ENCODE data around the gene ASIC1.

The ASIC1 gene

GRCh38 chr12:50050410-50051098 is 6.8 kb upstream of the ASIC1 start:
- CTCF ChIA-PET = interaction anchor here (0.9 to 8.0 kb wide), 8 partner anchors 9 to 84 kb away, joined by 3 to 161 read pairs (median 5); partner anchors contain the start of genes AQP5 and SMARCD1
- DNase-seq (ENCODE audit: extremely low spot score) = no peak
- TF ChIP-seq CTCF (IDR thresholded peaks at IDR 0.05; ENCODE audit: control extremely low read depth, extremely low read depth, low read depth, missing control alignments) = no peak
- POLR2A ChIA-PET = no interaction called here

GRCh38 chr12:50051101-50051806 is 6.1 kb upstream of the ASIC1 start:
- no peak for TF ChIP-seq CTCF (IDR thresholded peaks at IDR 0.05; ENCODE audit: control extremely low read depth, extremely low read depth, low read depth, missing control alignments)
- ChIA-PET CTCF (interaction anchor here (1.8 to 8.0 kb wide), 4 partner anchors 14 to 85 kb away, joined by 6 to 161 read pairs (median 34); partner anchors contain the start of gene AQP5), POLR2A (no interaction called here)
- DNase-seq (ENCODE audit: extremely low spot score) = no peak

GRCh38 chr12:50052544-50052943 is 4.9 kb upstream of the ASIC1 start:
- DNase-seq (ENCODE audit: extremely low spot score) = no peak
- no peak for TF ChIP-seq CTCF (IDR thresholded peaks at IDR 0.05; ENCODE audit: control extremely low read depth, extremely low read depth, low read depth, missing control alignments)
- CTCF ChIA-PET = interaction anchor here (4.8 to 8.0 kb wide), 3 partner anchors 12 to 86 kb away, joined by 92 to 161 read pairs (median 125); partner anchors contain the start of gene AQP5
- POLR2A ChIA-PET = no interaction called here

GRCh38 chr12:50052964-50053363 is 4.4 kb upstream of the ASIC1 start:
- no peak for DNase-seq (ENCODE audit: extremely low spot score)
- CTCF ChIA-PET = interaction anchor here (4.8 to 8.0 kb wide), 3 partner anchors 12 to 87 kb away, joined by 92 to 161 read pairs (median 125); partner anchors contain the start of gene AQP5
- POLR2A ChIA-PET = no interaction called here
- TF ChIP-seq CTCF (IDR thresholded peaks at IDR 0.05; ENCODE audit: control extremely low read depth, extremely low read depth, low read depth, missing control alignments) = no peak

GRCh38 chr12:50053583-50053982 is 3.8 kb upstream of the ASIC1 start:
- TF ChIP-seq CTCF (IDR thresholded peaks at IDR 0.05; ENCODE audit: control extremely low read depth, extremely low read depth, low read depth, missing control alignments) = no peak
- no peak for DNase-seq (ENCODE audit: extremely low spot score)
- CTCF ChIA-PET = interaction anchor here (2.1 to 8.0 kb wide), 4 partner anchors 13 to 276 kb away, joined by 6 to 161 read pairs (median 108); partner anchors contain the start of gene AQP5
- POLR2A ChIA-PET = no interaction called here

- peak; percentile 95 for TF ChIP-seq CTCF (IDR thresholded peaks at IDR 0.05; ENCODE audit: control extremely low read depth, extremely low read depth, low read depth, missing control alignments)
- ChIA-PET POLR2A (no interaction called here), CTCF (interaction anchor here (0.6 to 8.0 kb wide), 38 partner anchors 8 to 1285 kb away, joined by 3 to 161 read pairs (median 5); partner anchors contain the start of genes AQP5, AQP6, COX14 and RACGAP1)
- DNase-seq (ENCODE audit: extremely low spot score) = peak; percentile 83
These were observed 1.4 kb upstream of the ASIC1 start for GRCh38 chr12:50055831-50056638.
